B cell (primary cell): ENCODE results near the gene KRAS. TPM values are rescaled to one million over a fixed set of nuclear protein-coding genes. Genes with fewer than 3 reads are reported as not detected.
A peak's percentile ranks its signal among the peaks of the same experiment; 100 is the strongest.

Source experiments
- ATAC-seq: fragments of 200-7000 bp; cut with Tn5 transposase; one replicate; pipeline ENCODE4 v1.10.0; 2021; ENCODE audit warnings: low read depth, mild to moderate bottlenecking, moderate number of reproducible peaks, moderate library complexity
- CTCF ChIA-PET: fragments of 350-600 bp; sonication (Branson Sonifier 250); formaldehyde crosslinking; loops from one replicate; lab custom pipeline; 2021; ENCODE audit warnings: antibody characterized with exemption, inconsistent platforms; lab: Charles Lee
- POLR2A ChIA-PET: fragments of 350-600 bp; sonication (Branson Sonifier 250); formaldehyde crosslinking; loops from one replicate; lab custom pipeline; 2021; ENCODE audit warnings: antibody characterized with exemption; lab: Charles Lee
- DNase-seq: peaks from one replicate; pipeline ENCODE4 v3.0.0; 2013
- H2AFZ ChIP-seq: 2 replicates; pipeline ENCODE4 v1.6.1; 2012; ENCODE audit warnings: mild to moderate bottlenecking, low read depth, low read length; ENCODE audit not compliant: insufficient read depth, poor library complexity, severe bottlenecking
- H3K27ac ChIP-seq, 2 donors: 1 replicate in 1 of 2; 2 replicates in 1 of 2; pipeline ENCODE4 v1.5.1; 2012 to 2013; ENCODE audit warnings: low read length in 2 of 2, mild to moderate bottlenecking in 2 of 2, moderate library complexity in 1 of 2
- H3K27me3 ChIP-seq, 4 experiments: fragments of 200-600 bp in 1 of 4; sonication (generic) in 1 of 4; replicated peaks in 1 of 4; 1 replicate in 2 of 4; 2 replicates in 2 of 4; pipeline versions ENCODE4 v1.6.1 to v1.7.0; 2013 to 2016; ENCODE audit warnings: low read length in 3 of 4, mild to moderate bottlenecking in 2 of 4, mixed read lengths in 1 of 4, moderate library complexity in 1 of 4; ENCODE audit not compliant: insufficient read depth in 4 of 4, control insufficient read depth in 3 of 4; ENCODE audit errors: control extremely low read depth in 1 of 4
- H3K36me3 ChIP-seq, 2 experiments: replicated peaks in 1 of 2; 1 replicate in 1 of 2; 2 replicates in 1 of 2; pipeline versions ENCODE4 v1.6.1 to v1.7.1; 2013; ENCODE audit warnings: low read length in 1 of 2; ENCODE audit not compliant: insufficient read depth in 2 of 2, control insufficient read depth in 1 of 2; ENCODE audit errors: control extremely low read depth in 1 of 2, extremely low read depth in 1 of 2
- H3K4me1 ChIP-seq, 2 donors: fragments of 200-600 bp in 1 of 2; sonication (generic) in 1 of 2; 1 replicate in 1 of 2; 2 replicates in 1 of 2; pipeline versions ENCODE4 v1.5.1 to v1.6.1; 2013 to 2017; ENCODE audit warnings: low read length in 2 of 2; ENCODE audit not compliant: control insufficient read depth in 2 of 2, insufficient read depth in 2 of 2
- H3K4me2 ChIP-seq: replicated peaks from 2 replicates; pipeline ENCODE3; 2012; ENCODE audit warnings: mild to moderate bottlenecking, low read depth, low read length; ENCODE audit not compliant: poor library complexity, severe bottlenecking
- H3K4me3 ChIP-seq, 5 experiments: fragments of 200-600 bp in 1 of 5; sonication (generic) in 1 of 5; 1 replicate in 3 of 5; 2 replicates in 2 of 5; pipeline versions ENCODE4 v1.5.1 to v1.7.0; 2011 to 2016; ENCODE audit warnings: low read length in 4 of 5, mild to moderate bottlenecking in 4 of 5, low read depth in 2 of 5, control low read depth in 1 of 5, moderate library complexity in 1 of 5; ENCODE audit not compliant: insufficient read depth in 1 of 5; ENCODE audit errors: control extremely low read depth in 1 of 5, extremely low read depth in 1 of 5
- H3K79me2 ChIP-seq: fragments of 200-600 bp; sonication (generic); one replicate; pipeline ENCODE4 v1.6.0; 2016; ENCODE audit warnings: low read length; ENCODE audit not compliant: control insufficient read depth, insufficient read depth
- H3K9ac ChIP-seq: fragments of 200-600 bp; sonication (generic); 2 replicates; pipeline ENCODE4 v1.6.1; 2017; ENCODE audit warnings: mild to moderate bottlenecking, low read length, moderate library complexity
- H3K9me3 ChIP-seq, 3 donors: one replicate each; pipeline versions ENCODE4 v1.6.1 to v1.7.1; 2013; ENCODE audit warnings: low read length in 2 of 3; ENCODE audit not compliant: control insufficient read depth in 2 of 3, insufficient read depth in 1 of 3; ENCODE audit errors: control extremely low read depth in 1 of 3
- H4K20me1 ChIP-seq: 2 replicates; pipeline ENCODE4 v1.6.0; 2012; ENCODE audit warnings: mild to moderate bottlenecking, low read length; ENCODE audit not compliant: insufficient read depth, control insufficient read depth, poor library complexity, severe bottlenecking
- H3K27ac Mint-ChIP-seq: one replicate; pipeline ENCODE4 v1.8.0; 2021; ENCODE audit warnings: mixed read lengths
- H3K27me3 Mint-ChIP-seq: one replicate; pipeline ENCODE4 v1.8.0; 2021; ENCODE audit warnings: mixed read lengths
- H3K4me1 Mint-ChIP-seq: one replicate; pipeline ENCODE4 v1.8.0; 2021; ENCODE audit warnings: mixed read lengths
- H3K4me3 Mint-ChIP-seq: one replicate; pipeline ENCODE4 v1.8.0; 2021; ENCODE audit warnings: mixed read lengths
- H3K9me3 Mint-ChIP-seq: one replicate; pipeline ENCODE4 v1.8.0; 2022; ENCODE audit warnings: mixed read lengths; ENCODE audit not compliant: insufficient read depth
- CTCF ChIP-seq: fragments of 200-600 bp; IDR thresholded peaks from one replicate; pipeline ENCODE4 v1.8.0; 2022; ENCODE audit warnings: antibody characterized with exemption, mild to moderate bottlenecking
- EZH2 ChIP-seq: IDR thresholded peaks from 2 replicates; pipeline ENCODE4 v1.6.1; 2012; ENCODE audit warnings: borderline replicate concordance, low read depth, mild to moderate bottlenecking, moderate library complexity, low read length; ENCODE audit not compliant: insufficient read depth, poor library complexity, severe bottlenecking
- WGBS: methylation state at CpG from one replicate; pipeline ENCODE4 v1.1.5; 2013; ENCODE audit warnings: missing lambda C conversion rate; ENCODE audit not compliant: insufficient coverage; 5-methylcytosine and 5-hydroxymethylcytosine counted together
- intact Hi-C: fragments of 100-400 bp; cut with micrococcal nuclease; formaldehyde crosslinking; loops from one replicate; pipeline ENCODE4 v1.10.0; 2022
- polyA plus RNA-seq: library from polyadenylated mRNA; depleted of rRNA; stranded (reverse); fragments of >200 nt; gene quantifications from 2 replicates; pipeline ENCODE4 v1.2.3, GENCODE V29; 2012
- total RNA-seq, 2 donors: library from RNA; stranded (reverse); fragments of 120-200 nt in 1 of 2; gene quantifications; 1 replicate in 1 of 2; 2 replicates in 1 of 2; pipeline versions ENCODE4 v1.2.3 to v1.2.4, GENCODE V29; 2013 to 2022

KRAS gene
- total and polyA plus RNA-seq, 2 donors (not counting 1 experiment from before 2014, with no cell fraction given): 7.2 to 41.8 TPM

GRCh38 chr12:25162866-25163265 is 87.9 kb downstream of the KRAS start:
- Mint-ChIP-seq H3K27me3 (no peaks in the 10 kb centered on the region), H3K27ac (no peak overlapping the region), H3K4me3 (no peak overlapping the region), H3K9me3 (no peaks in the 10 kb centered on the region), H3K4me1 (peaks cover 18% of the 10 kb centered on the region)
- ATAC-seq (no peak), DNase-seq (no peak)
- H3K9ac ChIP-seq: no peak overlapping the region
- no peaks in the 10 kb centered on the region for H3K27me3 ChIP-seq
- 100% methylated on average over 2 of the region's 6 CpGs for WGBS
- H3K9me3 ChIP-seq: no peaks in the 10 kb centered on the region
- intact Hi-C loops: no loop called here
- CTCF ChIA-PET: no interaction called here
- no peaks in the 10 kb centered on the region for H3K79me2 ChIP-seq
- TF ChIP-seq EZH2 (no peak), CTCF (no peak)
- POLR2A ChIA-PET: no interaction called here
- H4K20me1 ChIP-seq: no peaks in the 10 kb centered on the region
- H3K4me2 ChIP-seq: no peak overlapping the region
- H3K27ac ChIP-seq: no peak overlapping the region
- H3K36me3 ChIP-seq: no peaks in the 10 kb centered on the region
- no peak overlapping the region for H3K4me3 ChIP-seq
- peaks cover 12 to 16% of the 10 kb centered on the region in 2 donors for H3K4me1 ChIP-seq
- H2AFZ ChIP-seq: no peak overlapping the region

- H3K4me3 ChIP-seq: no peak overlapping the region
- Mint-ChIP-seq H3K27me3 (no peaks in the 10 kb centered on the region), H3K4me3 (peak overlapping the region; percentile 5), H3K4me1 (peaks cover 41% of the 10 kb centered on the region), H3K27ac (peak overlapping the region; percentile 77), H3K9me3 (no peaks in the 10 kb centered on the region)
- peaks cover 41 to 42% of the 10 kb centered on the region in 2 donors for H3K4me1 ChIP-seq
- no peaks in the 10 kb centered on the region for H4K20me1 ChIP-seq
- H3K36me3 ChIP-seq: no peaks in the 10 kb centered on the region
- H3K4me2 ChIP-seq: no peak overlapping the region
- H3K9ac ChIP-seq: no peak overlapping the region
- ATAC-seq: no peak
- TF ChIP-seq CTCF (no peak), EZH2 (no peak)
- WGBS: 100% methylated on average over 2 of the region's 4 CpGs
- H3K27ac ChIP-seq: peak overlapping the region; percentile 16 to 79
- no peaks in the 10 kb centered on the region for H3K27me3 ChIP-seq
- DNase-seq: no peak
- intact Hi-C loops: loop anchor here (5.0 kb wide), 1 partner anchor 1676 kb away; the partner anchor contains the start of gene ITPR2
- ChIA-PET CTCF (interaction anchor here (0.7 to 5.8 kb wide), 11 partner anchors 10 to 1677 kb away, joined by 3 to 56 read pairs (median 3); partner anchors contain the start of genes DNAI7, ETFRF1 and ITPR2), POLR2A (no interaction called here)
- H3K79me2 ChIP-seq: no peaks in the 10 kb centered on the region
- peaks cover 0 to 4% (median 0%) of the 10 kb centered on the region in 3 donors for H3K9me3 ChIP-seq
- H2AFZ ChIP-seq: no peak overlapping the region
Observed at GRCh38 chr12:25156061-25156460, 94.7 kb downstream of the KRAS start.
